Activated naive CD4-positive, alpha-beta T cell treated with anti-CD3 and anti-CD28 coated beads for 36 hours (primary cell): ENCODE results near the gene CAMK2D. TPM values are rescaled to one million over a fixed set of nuclear protein-coding genes. Genes with fewer than 3 reads are reported as not detected.

ENCODE experiments used
- CTCF ChIA-PET: fragments of 350-600 bp; sonication (Branson Sonifier 250); formaldehyde crosslinking; loops from one replicate; lab custom pipeline; 2021; ENCODE audit warnings: antibody characterized with exemption; lab: Charles Lee
- DNase-seq: peaks from one replicate; pipeline ENCODE4 v3.0.0-alpha.2; 2020
- H3K27ac Mint-ChIP-seq: one replicate; pipeline ENCODE4 v1.8.0; 2021; ENCODE audit warnings: mild to moderate bottlenecking, mixed read lengths
- H3K27me3 Mint-ChIP-seq: one replicate; pipeline ENCODE4 v1.8.0; 2021; ENCODE audit warnings: low read depth, mixed read lengths
- H3K36me3 Mint-ChIP-seq: one replicate; pipeline ENCODE4 v1.8.0; 2021; ENCODE audit warnings: low read depth, mixed read lengths
- H3K4me1 Mint-ChIP-seq: one replicate; pipeline ENCODE4 v1.8.0; 2021; ENCODE audit warnings: low read depth, mixed read lengths
- H3K4me3 Mint-ChIP-seq: one replicate; pipeline ENCODE4 v1.8.0; 2021; ENCODE audit warnings: mild to moderate bottlenecking, moderate library complexity, mixed read lengths
- H3K9me3 Mint-ChIP-seq: one replicate; pipeline ENCODE4 v1.8.0; 2021; ENCODE audit warnings: mixed read lengths
- intact Hi-C: fragments of 100-400 bp; cut with micrococcal nuclease; formaldehyde crosslinking; loops from one replicate; pipeline ENCODE4 v1.15.1; 2023
- total RNA-seq, 2 experiments: library from RNA; stranded (reverse); gene quantifications; one replicate each; pipeline ENCODE4 v1.2.3, GENCODE V29; 2021

CAMK2D gene
- total RNA-seq, 2 experiments from 2014 or later: 75.7 to 78.3 TPM

GRCh38 chr4:113645771-113646441, 115.6 kb downstream of the CAMK2D start:
- no peak overlapping the region for H3K27ac Mint-ChIP-seq
- no peaks in the 10 kb centered on the region for H3K27me3 Mint-ChIP-seq
- intact Hi-C loops: no loop called here
- peaks cover 22% of the 10 kb centered on the region for H3K36me3 Mint-ChIP-seq
- DNase-seq: no peak
- CTCF ChIA-PET: interaction anchor here (0.6 kb wide), 1 partner anchor 48 kb away, joined by 3 read pairs; no protein-coding TSS in a partner anchor
- peaks cover 40% of the 10 kb centered on the region for H3K4me1 Mint-ChIP-seq
- H3K9me3 Mint-ChIP-seq: no peaks in the 10 kb centered on the region
- H3K4me3 Mint-ChIP-seq: no peak overlapping the region

DNA sequence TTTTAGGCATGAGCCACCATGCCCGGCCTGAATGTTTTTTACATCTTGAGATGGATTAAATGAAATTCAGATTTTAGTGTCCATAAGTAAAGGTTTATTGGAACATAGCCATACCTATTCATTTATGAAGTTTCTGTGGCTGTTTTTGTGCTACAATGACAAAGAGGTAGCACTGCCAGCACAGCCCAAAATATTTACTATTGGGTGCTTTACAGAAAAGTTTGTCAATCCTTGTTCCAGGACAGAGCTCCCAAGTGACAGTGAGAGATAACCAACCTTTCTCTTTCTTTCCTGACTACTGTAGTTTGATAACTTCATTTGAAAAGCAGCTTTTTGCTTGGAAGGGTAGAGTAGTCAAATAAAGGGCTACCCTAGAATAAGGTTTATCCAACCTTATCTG, 116.2 kb downstream of the CAMK2D start:
- CTCF ChIA-PET: no interaction called here
- Mint-ChIP-seq H3K4me1 (peaks cover 47% of the 10 kb centered on the region), H3K27ac (no peak overlapping the region), H3K36me3 (peaks cover 22% of the 10 kb centered on the region), H3K9me3 (no peaks in the 10 kb centered on the region), H3K4me3 (no peak overlapping the region), H3K27me3 (no peaks in the 10 kb centered on the region)
- intact Hi-C loops: no loop called here
- DNase-seq: no peak

GRCh38 chr4:113644398-113644797, 117.1 kb downstream of the CAMK2D start:
- Mint-ChIP-seq H3K4me1 (peaks cover 54% of the 10 kb centered on the region), H3K4me3 (no peak overlapping the region), H3K36me3 (peaks cover 19% of the 10 kb centered on the region), H3K27me3 (no peaks in the 10 kb centered on the region), H3K9me3 (no peaks in the 10 kb centered on the region), H3K27ac (no peak overlapping the region)
- CTCF ChIA-PET: interaction anchor here (0.6 to 1.0 kb wide), 2 partner anchors 11 to 52 kb away, joined by 3 read pairs; no protein-coding TSS in a partner anchor
- intact Hi-C loops: no loop called here
- DNase-seq: no peak

DNA sequence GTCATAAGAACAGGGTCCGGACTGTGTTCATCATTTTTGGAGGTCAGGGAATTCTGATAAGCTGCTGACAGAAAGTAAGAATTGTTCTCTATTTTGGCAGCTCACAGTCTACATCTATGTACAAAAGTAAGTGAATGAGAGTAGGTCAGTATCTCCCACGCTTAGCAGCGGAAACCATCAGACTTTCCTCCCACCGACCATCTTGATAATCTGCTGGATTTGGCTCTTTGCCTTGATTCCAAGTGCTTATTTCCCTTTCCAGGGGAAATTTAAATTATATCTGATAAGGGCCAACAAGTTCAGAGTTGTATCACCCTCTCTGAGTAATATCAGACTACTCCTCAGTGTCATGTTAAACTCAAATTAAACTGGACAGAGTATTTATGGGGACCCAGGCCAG, 118.0 kb downstream of the CAMK2D start:
- Mint-ChIP-seq H3K36me3 (peaks cover 15% of the 10 kb centered on the region), H3K9me3 (no peaks in the 10 kb centered on the region), H3K27ac (no peak overlapping the region), H3K27me3 (no peaks in the 10 kb centered on the region), H3K4me1 (peaks cover 54% of the 10 kb centered on the region), H3K4me3 (no peak overlapping the region)
- CTCF ChIA-PET: no interaction called here
- intact Hi-C loops: no loop called here
- DNase-seq: no peak

DNA sequence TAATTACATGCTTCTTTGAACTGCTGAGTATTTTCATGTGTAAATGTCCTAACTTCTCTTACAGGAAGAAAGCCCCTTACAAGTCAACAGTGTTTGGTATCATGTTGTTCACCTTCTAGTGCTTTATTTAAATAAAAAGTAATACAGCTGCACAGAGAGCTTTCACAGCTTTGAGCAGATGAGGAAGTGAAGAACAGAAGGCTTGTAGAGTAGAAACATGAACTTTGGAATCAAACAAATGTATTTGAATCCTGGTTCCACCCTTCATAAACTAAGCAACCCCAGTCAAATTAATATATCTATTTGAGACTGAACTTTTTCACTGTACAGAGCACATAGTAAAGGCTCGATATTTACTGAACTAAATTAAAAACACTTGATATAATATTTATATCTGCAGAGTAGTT, 120.5 kb downstream of the CAMK2D start:
- no peaks in the 10 kb centered on the region for H3K27me3 Mint-ChIP-seq
- CTCF ChIA-PET: interaction anchor here (1.6 kb wide), 1 partner anchor 93 kb away, joined by 4 read pairs; no protein-coding TSS in a partner anchor

DNA sequence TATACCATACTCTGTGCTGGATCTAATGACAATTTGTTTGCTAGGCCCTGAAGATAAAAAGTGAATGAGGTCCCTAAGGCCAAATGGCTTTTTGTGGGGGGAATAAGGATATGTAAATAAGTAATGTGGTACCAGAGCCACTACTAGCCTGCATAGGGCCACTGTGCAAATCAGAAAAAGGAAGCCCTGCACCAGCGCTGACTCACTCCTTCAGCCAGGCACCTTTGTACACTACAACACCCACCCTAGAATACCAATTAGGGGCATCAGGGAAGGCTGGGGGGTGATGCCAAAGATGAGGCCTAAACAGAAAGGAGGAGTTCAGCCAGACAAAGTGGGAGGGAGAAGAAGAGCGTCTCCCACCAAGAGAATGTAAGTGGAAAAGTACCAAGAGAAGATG, 122.2 kb downstream of the CAMK2D start:
- Mint-ChIP-seq H3K27ac (no peak overlapping the region), H3K36me3 (peaks cover 11% of the 10 kb centered on the region), H3K4me3 (no peak overlapping the region), H3K9me3 (no peaks in the 10 kb centered on the region), H3K4me1 (peaks cover 61% of the 10 kb centered on the region), H3K27me3 (no peaks in the 10 kb centered on the region)
- CTCF ChIA-PET: interaction anchor here (1.6 kb wide), 1 partner anchor 91 kb away, joined by 4 read pairs; no protein-coding TSS in a partner anchor
- peak; percentile 20 for DNase-seq
- intact Hi-C loops: loop anchor here (5.0 kb wide), 2 partner anchors 103 to 268 kb away; no protein-coding TSS in a partner anchor

More for the DNA sequence above, 120.5 kb downstream of the CAMK2D start:
- peaks cover 15% of the 10 kb centered on the region for H3K36me3 Mint-ChIP-seq
- H3K9me3 Mint-ChIP-seq: no peaks in the 10 kb centered on the region
- H3K27ac Mint-ChIP-seq: no peak overlapping the region
- intact Hi-C loops: no loop called here
- no peak for DNase-seq
- H3K4me1 Mint-ChIP-seq: peaks cover 70% of the 10 kb centered on the region
- no peak overlapping the region for H3K4me3 Mint-ChIP-seq

- CTCF ChIA-PET: interaction anchor here (1.5 kb wide), 1 partner anchor 11 kb away, joined by 3 read pairs; no protein-coding TSS in a partner anchor
- intact Hi-C loops: loop anchor here (5.0 kb wide), 2 partner anchors 104 to 269 kb away; no protein-coding TSS in a partner anchor
- Mint-ChIP-seq H3K36me3 (peaks cover 10% of the 10 kb centered on the region), H3K4me1 (peaks cover 53% of the 10 kb centered on the region), H3K9me3 (no peaks in the 10 kb centered on the region), H3K27me3 (no peaks in the 10 kb centered on the region), H3K27ac (no peak overlapping the region), H3K4me3 (no peak overlapping the region)
- DNase-seq: no peak
Measured at GRCh38 chr4:113638562-113638832, 123.0 kb downstream of the CAMK2D start.

- no peak for DNase-seq
- CTCF ChIA-PET: interaction anchor here (1.1 to 1.5 kb wide), 3 partner anchors 10 to 187 kb away, joined by 3 read pairs; no protein-coding TSS in a partner anchor
- Mint-ChIP-seq H3K4me1 (peaks cover 49% of the 10 kb centered on the region), H3K27me3 (no peaks in the 10 kb centered on the region), H3K9me3 (no peaks in the 10 kb centered on the region), H3K27ac (peak overlapping the region; percentile 8), H3K4me3 (no peak overlapping the region), H3K36me3 (peaks cover 10% of the 10 kb centered on the region)
- intact Hi-C loops: loop anchor here (1.0 to 5.0 kb wide), 6 partner anchors 35 to 269 kb away; no protein-coding TSS in a partner anchor
Measured at GRCh38 chr4:113637823-113638561, 123.5 kb downstream of the CAMK2D start.

DNA sequence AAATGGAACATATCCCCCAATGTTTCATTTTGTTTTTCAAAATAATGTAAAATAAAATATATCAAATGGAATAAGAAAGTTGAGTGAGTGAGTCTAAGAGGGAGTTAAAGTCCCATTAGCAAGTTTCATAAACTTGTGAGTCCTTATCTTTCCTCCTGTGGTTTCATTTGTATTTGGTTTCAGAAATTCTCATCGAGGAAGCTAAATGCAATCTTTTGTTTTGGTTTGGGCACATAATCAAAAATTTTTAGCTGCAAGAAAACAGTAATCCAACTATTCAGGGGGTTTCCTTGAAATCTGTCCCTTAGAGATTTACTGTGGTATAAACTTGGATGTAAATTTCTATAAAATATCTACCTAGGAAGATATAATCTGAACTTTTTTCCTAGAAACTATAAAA, 124.2 kb downstream of the CAMK2D start:
- intact Hi-C loops: loop anchor here (1.0 to 5.0 kb wide), 6 partner anchors 35 to 270 kb away; no protein-coding TSS in a partner anchor
- Mint-ChIP-seq H3K27me3 (no peaks in the 10 kb centered on the region), H3K4me3 (no peak overlapping the region), H3K9me3 (no peaks in the 10 kb centered on the region), H3K36me3 (peaks cover 10% of the 10 kb centered on the region), H3K4me1 (peaks cover 49% of the 10 kb centered on the region), H3K27ac (peak overlapping the region; percentile 22)
- no peak for DNase-seq
- CTCF ChIA-PET: interaction anchor here (1.1 to 1.5 kb wide), 3 partner anchors 10 to 187 kb away, joined by 3 read pairs; no protein-coding TSS in a partner anchor

GRCh38 chr4:113636877-113637276, 124.7 kb downstream of the CAMK2D start:
- peak overlapping the region; percentile 23 for H3K4me3 Mint-ChIP-seq
- intact Hi-C loops: loop anchor here (1.0 to 5.0 kb wide), 9 partner anchors 11 to 434 kb away; no protein-coding TSS in a partner anchor
- no peaks in the 10 kb centered on the region for H3K9me3 Mint-ChIP-seq
- CTCF ChIA-PET: interaction anchor here (0.7 to 1.7 kb wide), 6 partner anchors 31 to 242 kb away, joined by 3 to 6 read pairs (median 4); no protein-coding TSS in a partner anchor
- peak overlapping the region; percentile 83 for H3K27ac Mint-ChIP-seq
- no peaks in the 10 kb centered on the region for H3K27me3 Mint-ChIP-seq
- H3K4me1 Mint-ChIP-seq: peaks cover 46% of the 10 kb centered on the region
- DNase-seq: peak; percentile 53
- H3K36me3 Mint-ChIP-seq: peaks cover 10% of the 10 kb centered on the region

- CTCF ChIA-PET: interaction anchor here (0.7 to 1.7 kb wide), 4 partner anchors 31 to 241 kb away, joined by 4 to 6 read pairs (median 4); no protein-coding TSS in a partner anchor
- Mint-ChIP-seq H3K27ac (peak overlapping the region; percentile 83), H3K9me3 (no peaks in the 10 kb centered on the region), H3K36me3 (peaks cover 10% of the 10 kb centered on the region), H3K4me1 (peaks cover 46% of the 10 kb centered on the region), H3K27me3 (no peaks in the 10 kb centered on the region), H3K4me3 (peak overlapping the region; percentile 23)
- intact Hi-C loops: loop anchor here (1.0 to 5.0 kb wide), 7 partner anchors 10 to 435 kb away; no protein-coding TSS in a partner anchor
- peak; percentile 26 for DNase-seq
Measured at GRCh38 chr4:113636438-113636818, 125.1 kb downstream of the CAMK2D start.
